HK-2 (cell line): ENCODE measurements around the gene BLOC1S1.
"Not testable (repeated sequence)": the region's sequence is repeated elsewhere in the genome, so short reads cannot be mapped to it uniquely, and the experiment has no call there.

Experiments used
- DNase-seq: peaks from one replicate; pipeline ENCODE4 v3.0.0-alpha.2; 2018; ENCODE audit not compliant: unreplicated experiment

BLOC1S1 gene

DNA sequence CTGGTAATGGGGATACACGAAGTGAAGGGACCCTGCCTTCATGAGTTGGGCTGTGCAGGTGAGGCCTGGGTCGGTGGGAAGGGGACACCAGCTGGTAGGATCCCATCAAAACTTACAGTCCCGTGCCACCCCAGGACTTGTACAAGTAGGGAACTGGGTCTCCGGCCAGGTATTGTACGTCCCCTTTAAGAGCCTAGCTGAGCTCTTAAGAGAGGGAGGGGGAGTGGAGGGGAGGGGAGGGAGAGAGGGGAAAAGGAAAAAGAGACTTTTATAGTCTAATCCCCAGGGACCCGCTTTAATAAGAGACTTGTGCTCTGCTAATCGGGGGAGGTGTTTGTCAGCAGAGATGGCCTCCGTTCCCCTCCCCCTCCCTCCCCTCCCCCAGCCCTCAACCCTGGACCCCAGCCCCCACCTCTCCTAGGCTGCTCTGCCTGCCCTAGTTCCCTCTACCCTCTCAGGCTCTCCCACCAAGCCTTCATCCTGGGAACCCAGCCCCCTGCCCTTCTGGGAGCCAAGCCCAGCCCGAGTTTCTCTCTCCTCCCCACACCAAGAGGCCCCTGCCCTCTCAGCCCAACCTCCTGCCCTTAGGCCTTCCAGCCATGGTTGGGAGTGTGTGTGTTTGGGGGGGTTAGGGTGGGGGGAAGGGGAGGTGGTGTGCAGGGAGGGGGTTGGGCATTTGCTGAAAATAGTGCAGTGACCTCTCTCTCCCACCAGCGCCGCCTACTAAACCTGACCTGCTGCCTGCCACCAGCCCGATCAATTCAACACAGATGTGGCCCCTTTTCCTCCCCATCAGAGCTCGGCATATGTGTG is 29.7 kb downstream of the BLOC1S1 start:
- DNase-seq: no peak

DNA sequence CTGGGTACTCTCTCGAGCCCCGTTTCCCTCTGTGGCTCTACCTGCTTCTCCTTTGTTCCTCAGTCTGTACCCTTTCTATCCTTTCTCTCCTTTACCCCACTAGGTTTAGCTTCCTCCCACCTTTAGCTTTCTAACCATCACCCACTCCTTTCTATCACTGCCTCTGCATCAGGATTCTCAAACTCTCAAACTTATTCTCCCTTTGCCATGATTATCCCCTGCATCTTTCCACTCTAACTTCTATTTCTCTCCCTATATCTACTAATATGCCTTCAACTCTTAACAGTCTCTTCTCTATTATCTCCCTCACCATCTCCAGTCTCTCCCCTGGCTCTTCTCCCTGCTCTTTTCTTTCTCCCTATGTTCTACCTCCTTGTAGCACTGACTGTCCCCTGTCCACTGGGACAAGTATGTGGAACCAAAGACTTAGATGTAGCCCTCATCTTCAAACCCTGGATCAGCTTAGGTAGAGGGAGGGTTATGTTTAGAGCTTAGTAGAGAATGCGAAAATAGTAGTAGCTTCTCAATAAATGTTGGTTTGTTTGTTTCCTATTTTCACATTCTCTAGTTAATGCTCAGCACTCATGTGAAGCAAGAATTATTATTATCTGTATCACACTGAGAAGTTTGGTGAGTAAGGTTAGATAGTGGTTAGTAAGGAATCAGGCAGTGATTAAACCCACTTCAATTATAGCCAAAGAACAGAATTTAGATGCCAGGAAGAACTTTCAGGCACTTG is 30.5 kb downstream of the BLOC1S1 start:
- no peak for DNase-seq

DNA sequence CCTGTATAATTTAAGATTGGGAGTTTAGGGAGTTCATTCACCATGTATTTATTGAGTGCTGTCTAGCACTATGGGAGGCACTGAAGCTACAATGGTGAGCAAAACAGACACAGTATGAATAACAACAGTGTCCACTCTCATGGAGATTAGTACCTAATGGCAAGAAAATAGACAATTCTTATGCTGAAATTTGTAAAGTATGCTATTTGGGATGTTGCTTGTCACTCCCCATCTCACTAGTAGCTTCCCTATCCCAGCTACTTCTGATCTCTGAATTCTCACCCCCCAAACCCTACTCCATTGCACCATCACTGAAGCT is 31.0 kb downstream of the BLOC1S1 start:
- DNase-seq: no peak

DNA sequence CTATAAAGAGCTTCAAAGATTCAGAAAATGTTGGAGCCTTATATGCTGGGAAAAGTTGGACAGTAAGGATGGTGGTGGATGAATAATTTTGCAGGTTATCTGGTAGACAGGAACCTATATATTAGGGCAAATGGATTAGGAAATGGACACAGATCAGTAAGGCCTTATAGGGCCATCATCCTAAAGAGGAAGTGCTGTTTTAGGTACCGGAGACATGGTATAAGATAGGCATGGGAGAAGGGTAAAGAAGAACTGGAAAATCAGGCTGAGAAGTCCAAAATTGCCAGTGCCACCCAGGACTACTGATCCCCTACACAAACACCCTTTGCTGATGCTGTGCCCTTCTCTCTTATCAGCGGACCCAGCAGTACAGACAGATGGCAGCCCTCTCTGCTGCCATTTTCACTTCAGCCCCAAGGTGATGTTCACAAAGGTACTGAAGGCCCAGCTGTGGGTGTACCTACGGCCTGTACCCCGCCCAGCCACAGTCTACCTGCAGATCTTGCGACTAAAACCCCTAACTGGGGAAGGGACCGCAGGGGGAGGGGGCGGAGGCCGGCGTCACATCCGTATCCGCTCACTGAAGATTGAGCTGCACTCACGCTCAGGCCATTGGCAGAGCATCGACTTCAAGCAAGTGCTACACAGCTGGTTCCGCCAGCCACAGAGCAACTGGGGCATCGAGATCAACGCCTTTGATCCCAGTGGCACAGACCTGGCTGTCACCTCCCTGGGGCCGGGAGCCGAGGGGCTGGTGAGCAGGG is 32.6 kb downstream of the BLOC1S1 start:
- no peak for DNase-seq

DNA sequence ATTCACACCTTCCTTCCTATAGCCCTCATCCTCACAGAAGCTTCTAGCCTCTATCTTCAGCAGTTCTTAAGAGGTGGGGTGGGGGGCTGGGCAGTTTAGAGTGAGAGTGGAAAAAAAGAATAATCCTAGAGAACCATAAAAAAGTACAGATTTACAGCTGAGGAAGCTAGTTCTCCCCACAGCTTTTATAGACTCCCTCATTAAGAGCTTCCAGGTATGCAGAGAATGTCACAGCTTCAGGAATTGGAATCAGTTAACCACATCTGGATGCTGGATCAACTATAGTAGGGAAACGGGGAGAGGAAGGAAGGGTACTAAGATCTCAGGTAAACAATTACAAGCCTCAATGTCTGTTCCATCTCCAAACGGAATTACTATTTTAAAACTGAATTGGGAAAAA is 39.4 kb downstream of the BLOC1S1 start:
- DNase-seq: no peak

GRCh38 chr12:55757701-55758100 is 41.9 kb downstream of the BLOC1S1 start:
- DNase-seq: no peak

DNA sequence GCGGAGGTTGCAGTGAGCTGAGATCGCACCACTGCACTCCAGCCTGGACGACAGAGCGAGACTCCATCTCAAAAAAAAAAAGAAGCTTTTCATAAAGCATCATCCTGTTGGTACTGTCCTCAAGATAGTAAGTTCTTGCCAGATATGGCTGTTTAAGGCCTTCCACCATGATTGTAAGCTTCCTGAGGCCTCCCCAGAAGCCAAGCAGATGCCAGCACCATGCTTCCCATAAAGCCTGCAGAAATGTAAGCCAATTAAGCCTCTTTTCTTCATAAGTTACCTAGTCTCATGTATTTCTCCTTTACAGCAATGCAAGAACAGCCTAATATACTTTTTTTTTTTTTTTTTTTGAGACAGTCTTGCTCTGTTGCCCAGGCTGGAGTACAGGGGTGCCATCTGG is 42.7 kb downstream of the BLOC1S1 start:
- DNase-seq: not testable (repeated sequence)

- DNase-seq: no peak
Observed at GRCh38 chr12:55760663-55761062, 44.8 kb downstream of the BLOC1S1 start.

- no peak for DNase-seq
Observed at GRCh38 chr12:55762646-55763045, 46.8 kb downstream of the BLOC1S1 start.

DNA sequence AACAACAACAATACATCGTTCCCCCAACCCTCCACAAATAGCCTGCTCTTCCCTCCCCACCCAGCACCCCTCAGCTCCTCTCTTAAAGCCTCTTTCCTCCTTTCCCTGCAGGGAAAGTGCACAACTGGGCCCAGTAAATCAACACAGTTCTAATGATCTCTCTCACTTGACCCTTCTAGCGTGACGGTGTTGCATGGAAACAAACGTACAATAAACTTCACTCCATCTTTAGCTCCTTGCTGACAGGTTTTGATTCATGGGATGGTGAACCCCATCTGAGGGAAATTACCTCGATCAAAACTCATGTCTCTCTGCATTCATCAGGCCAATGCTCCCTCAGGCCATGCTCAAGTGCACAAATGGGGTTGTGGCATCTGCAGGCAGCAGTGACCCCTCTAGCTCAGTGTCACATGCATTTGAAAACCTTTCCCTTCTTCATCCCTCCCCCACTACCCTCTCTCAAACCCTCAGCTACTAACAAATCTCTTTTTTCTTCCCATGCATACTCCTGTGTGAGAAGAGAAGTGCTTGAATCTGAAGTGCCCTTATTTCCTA is 50.0 kb downstream of the BLOC1S1 start:
- DNase-seq: no peak

GRCh38 chr12:55767156-55767555 is 51.3 kb downstream of the BLOC1S1 start:
- no peak for DNase-seq
